ENCODE results near the gene FMNL2.

FMNL2 gene

GRCh38 chr2:152553518-152553917 is 218.5 kb downstream of the FMNL2 start:
- DNase-seq (ENCODE audit: low read depth, low spot score): no peak

- DNase-seq (ENCODE audit: low read depth, low spot score): no peak
Measured at GRCh38 chr2:152555048-152555447, 220.1 kb downstream of the FMNL2 start.

- no peak for DNase-seq (ENCODE audit: low read depth, low spot score)
Measured at GRCh38 chr2:152556506-152556905, 221.5 kb downstream of the FMNL2 start.

GRCh38 chr2:152557273-152557888 is 222.4 kb downstream of the FMNL2 start:
- DNase-seq (ENCODE audit: low read depth, low spot score): no peak

GRCh38 chr2:152558158-152558984 is 223.4 kb downstream of the FMNL2 start:
- DNase-seq (ENCODE audit: low read depth, low spot score): no peak

- no peak for DNase-seq (ENCODE audit: low read depth, low spot score)
Measured at GRCh38 chr2:152559008-152559407, 224.0 kb downstream of the FMNL2 start.

GRCh38 chr2:152560166-152560565 is 225.2 kb downstream of the FMNL2 start:
- no peak for DNase-seq (ENCODE audit: low read depth, low spot score)

- no peak for DNase-seq (ENCODE audit: low read depth, low spot score)
Measured at GRCh38 chr2:152560873-152561595, 226.1 kb downstream of the FMNL2 start.

GRCh38 chr2:152562198-152562884 is 227.4 kb downstream of the FMNL2 start:
- no peak for DNase-seq (ENCODE audit: low read depth, low spot score)

- no peak for DNase-seq (ENCODE audit: low read depth, low spot score)
Measured at GRCh38 chr2:152563764-152564163, 228.8 kb downstream of the FMNL2 start.

- no peak for DNase-seq (ENCODE audit: low read depth, low spot score)
Measured at GRCh38 chr2:152564754-152565551, 230.0 kb downstream of the FMNL2 start.

- DNase-seq (ENCODE audit: low read depth, low spot score): no peak
Measured at GRCh38 chr2:152565884-152566727, 231.1 kb downstream of the FMNL2 start.

GRCh38 chr2:152566728-152567069 is 231.7 kb downstream of the FMNL2 start:
- no peak for DNase-seq (ENCODE audit: low read depth, low spot score)

- no peak for DNase-seq (ENCODE audit: low read depth, low spot score)
Measured at GRCh38 chr2:152568531-152568930, 233.6 kb downstream of the FMNL2 start.

- no peak for DNase-seq (ENCODE audit: low read depth, low spot score)
Measured at GRCh38 chr2:152569186-152569585, 234.2 kb downstream of the FMNL2 start.

GRCh38 chr2:152571048-152571766 is 236.2 kb downstream of the FMNL2 start:
- no peak for DNase-seq (ENCODE audit: low read depth, low spot score)

GRCh38 chr2:152572031-152572430 is 237.1 kb downstream of the FMNL2 start:
- DNase-seq (ENCODE audit: low read depth, low spot score): no peak

GRCh38 chr2:152573168-152573567 is 238.2 kb downstream of the FMNL2 start:
- DNase-seq (ENCODE audit: low read depth, low spot score): peak; percentile 2

GRCh38 chr2:152577579-152577978 is 242.6 kb downstream of the FMNL2 start:
- no peak for DNase-seq (ENCODE audit: low read depth, low spot score)

- no peak for DNase-seq (ENCODE audit: low read depth, low spot score)
Measured at GRCh38 chr2:152578573-152578972, 243.6 kb downstream of the FMNL2 start.

Measured in activated naive CD8-positive, alpha-beta T cell treated with anti-CD3 and anti-CD28 coated beads, Interleukin-2, amount 50 U/mL, for 16 hours (primary cell).